Thyroid gland (tissue), 4 donors: ENCODE data around the gene SIRPA. TPM values are rescaled to one million over a fixed set of nuclear protein-coding genes. Genes with fewer than 3 reads are reported as not detected.

Experiments
- DNase-seq, 2 donors: peaks; one replicate each; pipeline ENCODE4 v3.0.0-alpha.2; 2019
- H3K27ac ChIP-seq, 3 donors: fragments of 200-600 bp; sonication (generic); 1 replicate in 2 of 3; 2 replicates in 1 of 3; pipeline ENCODE4 v1.5.1; 2016 to 2019; ENCODE audit warnings: mild to moderate bottlenecking in 1 of 3, moderate library complexity in 1 of 3
- H3K27me3 ChIP-seq: fragments of 200-600 bp; sonication (generic); one replicate; pipeline ENCODE4 v1.5.1; 2019
- H3K36me3 ChIP-seq, 2 donors: fragments of 200-600 bp; sonication (generic); one replicate each; pipeline ENCODE4 v1.5.1; 2016 to 2019
- H3K4me1 ChIP-seq, 2 donors: fragments of 200-600 bp; sonication (generic); one replicate each; pipeline ENCODE4 v1.5.1; 2017 to 2019
- H3K4me3 ChIP-seq, 3 donors: fragments of 200-600 bp; sonication (generic); replicated peaks in 1 of 3; 1 replicate in 2 of 3; 2 replicates in 1 of 3; pipeline ENCODE4 v1.5.1; 2016; ENCODE audit warnings: mild to moderate bottlenecking in 1 of 3
- H3K9me3 ChIP-seq: fragments of 200-600 bp; sonication (generic); one replicate; pipeline ENCODE4 v1.5.1; 2017
- POLR2A ChIP-seq, 2 donors: fragments of 450-650 bp; IDR thresholded peaks; one replicate each; pipeline ENCODE4 v1.6.1; 2017; ENCODE audit warnings: antibody characterized with exemption in 2 of 2, mild to moderate bottlenecking in 2 of 2, moderate library complexity in 1 of 2
- whole genome bisulfite sequencing, 2 donors: methylation state at CpG; one replicate each; pipeline ENCODE4 v1.1.5; 2017; 5-methylcytosine and 5-hydroxymethylcytosine counted together
- intact Hi-C: fragments of 100-400 bp; cut with DNase I; formaldehyde crosslinking; loops from one replicate; pipeline ENCODE4 v1.15.1; 2023
- total RNA-seq, 4 donors: library from RNA; depleted of rRNA; stranded (reverse); fragments of >200 nt; gene quantifications; one replicate each; pipeline ENCODE4 v1.2.3, GENCODE V29; 2016
- TF ChIP-seq, protein P1 (sequence below), 6 experiments: fragments of 200-600 bp in 3 of 6; fragments of 450-650 bp in 3 of 6; sonication (generic) in 3 of 6; IDR thresholded peaks; one replicate each; pipeline ENCODE4 v1.5.1; 2016 to 2019; ENCODE audit warnings: antibody characterized with exemption in 6 of 6, mild to moderate bottlenecking in 2 of 6, inconsistent platforms in 1 of 6, moderate library complexity in 1 of 6

The SIRPA gene
- total RNA-seq, 4 donors from 2014 or later = 14.1 to 35.1 (median 25.4) TPM

DNA sequence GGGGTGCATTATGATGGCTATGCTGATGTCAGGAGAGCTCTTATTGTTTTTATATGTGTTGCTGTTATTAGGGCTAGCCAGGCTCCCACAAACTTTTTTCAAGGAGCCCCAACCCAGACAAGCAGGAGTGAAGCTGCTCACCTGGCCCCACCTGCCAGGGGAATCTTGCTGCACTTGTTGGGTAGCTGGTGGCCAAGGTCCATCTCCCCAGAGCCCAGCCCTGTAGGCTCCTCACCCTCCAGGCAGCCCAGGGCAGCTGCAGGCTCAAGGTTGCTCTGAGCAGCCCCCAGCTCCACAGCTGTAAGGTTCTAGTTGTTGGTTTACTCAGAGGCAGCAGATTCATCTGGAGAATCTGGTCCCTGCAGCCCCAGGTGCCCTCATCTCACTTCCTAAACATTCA is 46.8 kb upstream of the SIRPA start:
- TF ChIP-seq POLR2A (IDR thresholded peaks at IDR 0.05) = no peak
- TF ChIP-seq, protein P1, sequence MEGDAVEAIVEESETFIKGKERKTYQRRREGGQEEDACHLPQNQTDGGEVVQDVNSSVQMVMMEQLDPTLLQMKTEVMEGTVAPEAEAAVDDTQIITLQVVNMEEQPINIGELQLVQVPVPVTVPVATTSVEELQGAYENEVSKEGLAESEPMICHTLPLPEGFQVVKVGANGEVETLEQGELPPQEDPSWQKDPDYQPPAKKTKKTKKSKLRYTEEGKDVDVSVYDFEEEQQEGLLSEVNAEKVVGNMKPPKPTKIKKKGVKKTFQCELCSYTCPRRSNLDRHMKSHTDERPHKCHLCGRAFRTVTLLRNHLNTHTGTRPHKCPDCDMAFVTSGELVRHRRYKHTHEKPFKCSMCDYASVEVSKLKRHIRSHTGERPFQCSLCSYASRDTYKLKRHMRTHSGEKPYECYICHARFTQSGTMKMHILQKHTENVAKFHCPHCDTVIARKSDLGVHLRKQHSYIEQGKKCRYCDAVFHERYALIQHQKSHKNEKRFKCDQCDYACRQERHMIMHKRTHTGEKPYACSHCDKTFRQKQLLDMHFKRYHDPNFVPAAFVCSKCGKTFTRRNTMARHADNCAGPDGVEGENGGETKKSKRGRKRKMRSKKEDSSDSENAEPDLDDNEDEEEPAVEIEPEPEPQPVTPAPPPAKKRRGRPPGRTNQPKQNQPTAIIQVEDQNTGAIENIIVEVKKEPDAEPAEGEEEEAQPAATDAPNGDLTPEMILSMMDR (IDR thresholded peaks at IDR 0.05) = no peak
- Histone ChIP-seq H3K4me3 (no peak overlapping the region), H3K27me3 (no peaks in the 10 kb centered on the region), H3K9me3 (no peaks in the 10 kb centered on the region), H3K27ac (no peak overlapping the region), H3K4me1 (no peaks in the 10 kb centered on the region), H3K36me3 (no peaks in the 10 kb centered on the region)
- intact Hi-C loops = no loop called here
- no peak for DNase-seq

DNA sequence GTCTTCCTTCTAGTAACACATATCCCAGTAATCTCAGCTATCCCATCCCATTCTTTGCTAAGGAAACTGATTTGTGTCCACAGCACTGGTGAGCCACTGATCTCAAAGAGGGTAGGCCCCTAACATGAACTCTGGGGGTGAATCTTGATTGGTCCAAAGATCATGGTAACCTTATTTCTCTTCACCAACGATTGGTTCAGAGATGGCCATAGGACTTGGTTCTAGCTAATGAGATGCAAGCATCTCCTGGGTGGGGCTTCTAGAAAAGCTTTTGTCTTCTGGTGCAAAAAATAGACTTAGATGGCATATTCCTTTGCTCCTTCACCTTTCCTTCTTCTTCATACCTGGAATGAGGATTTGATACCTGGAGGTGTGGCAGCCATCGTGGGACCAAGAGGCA is 43.8 kb upstream of the SIRPA start:
- WGBS, 2 donors = 78 to 85% methylated on average over 2 of the region's 2 CpGs
- no peak for DNase-seq
- Histone ChIP-seq H3K27me3 (no peaks in the 10 kb centered on the region), H3K36me3 (no peaks in the 10 kb centered on the region), H3K4me1 (no peaks in the 10 kb centered on the region), H3K27ac (no peak overlapping the region), H3K4me3 (no peak overlapping the region), H3K9me3 (no peaks in the 10 kb centered on the region)
- TF ChIP-seq, protein P1 (IDR thresholded peaks at IDR 0.05) = no peak
- no peak for TF ChIP-seq POLR2A (IDR thresholded peaks at IDR 0.05)
- intact Hi-C loops = no loop called here

DNA sequence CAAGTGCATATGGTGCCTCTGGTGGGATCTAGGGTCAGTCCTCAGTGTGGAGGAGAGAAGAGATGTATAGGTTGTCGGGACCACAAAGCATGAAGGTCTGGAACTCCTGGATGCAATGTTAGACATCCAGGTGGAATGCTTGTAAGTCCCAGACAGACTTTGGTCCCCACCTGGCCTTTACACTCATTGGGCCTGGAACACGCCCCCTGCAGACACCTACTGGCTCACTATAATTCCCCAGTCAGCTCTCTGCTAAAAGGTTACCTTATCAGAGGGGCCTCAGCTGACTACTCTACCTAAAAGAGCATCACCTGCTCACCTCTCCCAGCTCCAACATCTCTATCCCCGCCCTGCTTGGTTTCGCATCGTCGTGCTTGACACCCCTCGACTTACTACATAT is 41.7 kb upstream of the SIRPA start:
- WGBS, 2 donors = 87 to 88% methylated on average over 7 of the region's 7 CpGs
- DNase-seq = no peak
- Histone ChIP-seq H3K27ac (no peak overlapping the region), H3K36me3 (no peaks in the 10 kb centered on the region), H3K4me3 (no peak overlapping the region), H3K4me1 (no peaks in the 10 kb centered on the region), H3K9me3 (no peaks in the 10 kb centered on the region), H3K27me3 (no peaks in the 10 kb centered on the region)
- TF ChIP-seq, protein P1 (IDR thresholded peaks at IDR 0.05) = no peak
- no peak for TF ChIP-seq POLR2A (IDR thresholded peaks at IDR 0.05)
- intact Hi-C loops = no loop called here

DNA sequence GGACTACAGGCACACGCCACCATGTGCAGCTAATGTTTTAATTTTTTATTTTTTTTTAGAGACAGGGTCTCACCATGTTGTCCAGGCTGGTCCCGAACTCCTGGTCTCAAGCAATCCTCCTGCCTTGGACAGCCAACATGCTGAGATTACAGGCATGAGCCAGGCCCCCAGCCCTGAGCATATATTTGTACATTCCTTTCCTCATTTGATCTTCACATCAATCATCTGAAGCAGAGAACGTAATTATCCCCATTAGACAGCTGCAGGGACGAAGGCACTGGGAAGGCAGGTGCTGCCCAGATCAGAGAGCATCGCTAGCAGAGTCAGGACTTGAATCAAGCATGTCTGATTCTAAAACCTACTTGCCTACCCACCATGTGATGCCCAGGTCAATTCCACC is 41.0 kb upstream of the SIRPA start:
- WGBS, 2 donors = 74 to 86% methylated on average over 5 of the region's 5 CpGs
- Histone ChIP-seq H3K4me3 (no peak overlapping the region), H3K4me1 (no peaks in the 10 kb centered on the region)

DNA sequence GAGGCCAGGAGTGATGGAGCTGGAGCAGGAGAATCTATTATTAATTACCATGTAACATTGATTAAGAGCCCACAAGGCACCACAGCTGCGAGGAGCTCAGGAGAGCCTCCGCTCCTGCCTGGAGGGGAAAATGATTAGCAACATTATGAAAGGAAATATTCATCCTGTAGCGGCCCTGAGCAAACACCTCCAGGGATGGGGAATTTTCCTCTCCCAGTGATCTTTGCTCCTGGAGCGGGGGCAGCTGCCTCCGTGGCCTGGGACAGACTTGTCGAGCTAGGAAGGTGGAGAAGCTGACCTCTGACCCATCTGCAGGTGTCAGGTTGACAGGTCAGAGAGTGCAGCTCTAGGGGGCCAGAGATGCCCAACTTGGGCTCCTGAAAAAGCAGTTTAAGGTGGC is 40.1 kb upstream of the SIRPA start:
- no peak overlapping the region for H3K27ac ChIP-seq
- TF ChIP-seq, protein P1 (IDR thresholded peaks at IDR 0.05) = no peak
- no peak for TF ChIP-seq POLR2A (IDR thresholded peaks at IDR 0.05)
- no peaks in the 10 kb centered on the region for H3K36me3 ChIP-seq
- H3K9me3 ChIP-seq = no peaks in the 10 kb centered on the region
- WGBS, 2 donors = 52 to 56% methylated on average over 6 of the region's 6 CpGs
- no peak for DNase-seq
- H3K4me3 ChIP-seq = no peak overlapping the region
- H3K4me1 ChIP-seq = no peaks in the 10 kb centered on the region
- no peaks in the 10 kb centered on the region for H3K27me3 ChIP-seq
- intact Hi-C loops = no loop called here

More for the DNA sequence above, 41.0 kb upstream of the SIRPA start:
- TF ChIP-seq, protein P1 (IDR thresholded peaks at IDR 0.05) = no peak
- TF ChIP-seq POLR2A (IDR thresholded peaks at IDR 0.05) = no peak
- no peaks in the 10 kb centered on the region for H3K36me3 ChIP-seq
- H3K27ac ChIP-seq = no peak overlapping the region
- no peaks in the 10 kb centered on the region for H3K27me3 ChIP-seq
- DNase-seq = no peak
- no peaks in the 10 kb centered on the region for H3K9me3 ChIP-seq
- intact Hi-C loops = no loop called here
